ENCODE results near the gene TBCD.
"Not testable (repeated sequence)": the region's sequence is repeated elsewhere in the genome, so short reads cannot be mapped to it uniquely, and the experiment has no call there.

The TBCD gene

GRCh38 chr17:82959242-82959930 lies 207.5 kb downstream of the TBCD start:
- TF ChIP-seq CTCF (IDR thresholded peaks at IDR 0.05; ENCODE audit: extremely low read depth, missing control alignments), result no peak
- DNase-seq (ENCODE audit: low spot score), result no peak

GRCh38 chr17:82959990-82960418 lies 208.1 kb downstream of the TBCD start:
- no peak for DNase-seq (ENCODE audit: low spot score)

GRCh38 chr17:82960419-82961271 lies 208.8 kb downstream of the TBCD start:
- no peak for DNase-seq (ENCODE audit: low spot score)
- TF ChIP-seq CTCF (IDR thresholded peaks at IDR 0.05; ENCODE audit: extremely low read depth, missing control alignments), result no peak

More at GRCh38 chr17:82959990-82960418, 208.1 kb downstream of the TBCD start:
- no peak for TF ChIP-seq CTCF (IDR thresholded peaks at IDR 0.05; ENCODE audit: extremely low read depth, missing control alignments)

GRCh38 chr17:82961366-82962162 lies 209.7 kb downstream of the TBCD start:
- no peak for DNase-seq (ENCODE audit: low spot score)

GRCh38 chr17:82962163-82962720 lies 210.4 kb downstream of the TBCD start:
- no peak for DNase-seq (ENCODE audit: low spot score)
- TF ChIP-seq CTCF (IDR thresholded peaks at IDR 0.05; ENCODE audit: extremely low read depth, missing control alignments), result no peak

More at GRCh38 chr17:82961366-82962162, 209.7 kb downstream of the TBCD start:
- TF ChIP-seq CTCF (IDR thresholded peaks at IDR 0.05; ENCODE audit: extremely low read depth, missing control alignments), result no peak

- DNase-seq (ENCODE audit: low spot score), result peak; percentile 79
- peak; percentile 40 for TF ChIP-seq CTCF (IDR thresholded peaks at IDR 0.05; ENCODE audit: extremely low read depth, missing control alignments)
Measured at GRCh38 chr17:82963104-82963950, 211.5 kb downstream of the TBCD start.

DNA sequence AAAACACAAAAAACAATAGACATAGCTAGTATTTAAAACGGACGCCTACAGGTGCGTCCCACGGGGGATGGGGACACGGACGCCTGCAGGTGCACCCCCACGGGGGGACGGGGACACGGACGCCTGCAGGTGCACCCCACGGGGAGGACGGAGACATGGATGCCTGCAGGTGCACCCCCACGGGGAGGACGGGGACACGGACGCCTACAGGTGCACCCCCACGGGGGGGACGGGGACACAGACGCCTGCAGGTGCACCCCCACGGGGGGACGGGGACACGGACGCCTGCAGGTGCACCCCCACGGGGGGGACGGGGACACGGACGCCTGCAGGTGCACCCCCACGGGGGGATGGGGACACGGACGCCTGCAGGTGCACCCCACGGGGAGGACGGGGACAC lies 212.6 kb downstream of the TBCD start:
- DNase-seq (ENCODE audit: low spot score), result not testable (repeated sequence)
